Sigmoid colon (tissue), 7 donors: ENCODE data around the gene ISCU. TPM values are rescaled to one million over a fixed set of nuclear protein-coding genes. Genes with fewer than 3 reads are reported as not detected.

ENCODE experiments used
- DNase-seq: peaks from one replicate; pipeline ENCODE4 v3.0.0-alpha.2; 2019
- H3K27ac ChIP-seq, 4 donors: fragments of 200-600 bp; sonication (generic); one replicate each; pipeline ENCODE4 v1.5.1; 2016 to 2019; ENCODE audit warnings: mild to moderate bottlenecking in 1 of 4
- H3K27me3 ChIP-seq, 3 donors: fragments of 200-600 bp; sonication (generic); one replicate each; pipeline ENCODE4 v1.5.1; 2019; ENCODE audit warnings: mild to moderate bottlenecking in 1 of 3
- H3K36me3 ChIP-seq, 4 donors: fragments of 200-600 bp; sonication (generic); one replicate each; pipeline ENCODE4 v1.5.1; 2016 to 2019
- H3K4me1 ChIP-seq, 4 donors: fragments of 200-600 bp; sonication (generic); one replicate each; pipeline ENCODE4 v1.5.1; 2017 to 2019
- H3K4me3 ChIP-seq, 4 donors: fragments of 200-600 bp; sonication (generic); one replicate each; pipeline ENCODE4 v1.5.1; 2017 to 2019; ENCODE audit warnings: mild to moderate bottlenecking in 2 of 4, moderate library complexity in 1 of 4
- H3K9me3 ChIP-seq, 4 donors: fragments of 200-600 bp in 3 of 4; sonication (generic) in 3 of 4; one replicate each; pipeline versions ENCODE4 v1.5.1 to v1.6.1; 2013 to 2019
- CTCF ChIP-seq, 4 experiments: fragments of 450-650 bp in 3 of 4; fragments of 200-600 bp in 1 of 4; IDR thresholded peaks; one replicate each; pipeline ENCODE4 v1.5.1; 2016 to 2019; ENCODE audit warnings: antibody characterized with exemption in 4 of 4, mild to moderate bottlenecking in 3 of 4, moderate library complexity in 2 of 4
- EP300 ChIP-seq, 4 donors: sonication (generic); formaldehyde crosslinking; IDR thresholded peaks; one replicate each; pipeline ENCODE4 v1.6.1; 2017; ENCODE audit warnings: antibody characterized with exemption in 4 of 4
- POLR2A ChIP-seq, 2 donors: fragments of 450-650 bp; IDR thresholded peaks; one replicate each; pipeline ENCODE4 v1.6.1; 2016; ENCODE audit warnings: antibody characterized with exemption in 2 of 2, mild to moderate bottlenecking in 2 of 2, moderate library complexity in 2 of 2
- POLR2AphosphoS5 ChIP-seq, 4 donors: sonication (generic); formaldehyde crosslinking; IDR thresholded peaks; one replicate each; pipeline ENCODE4 v1.6.1; 2017; ENCODE audit warnings: antibody characterized with exemption in 4 of 4
- WGBS, 2 donors: extraction: QIAGEN DNeasy Blood & Tissue Kit; methylation state at CpG; one replicate each; pipeline ENCODE4 v1.1.7; 2013; 5-methylcytosine and 5-hydroxymethylcytosine counted together
- intact Hi-C: fragments of 100-400 bp; cut with DNase I; formaldehyde crosslinking; loops from one replicate; pipeline ENCODE4 v1.15.1; 2023
- polyA plus RNA-seq, 3 donors: library from polyadenylated mRNA; stranded (reverse); fragments of 200-250 nt; gene quantifications; one replicate each; pipeline ENCODE4 v1.2.3, GENCODE V29; 2013
- total RNA-seq, 4 donors: library from RNA; depleted of rRNA; stranded (reverse); fragments of >200 nt; gene quantifications; one replicate each; pipeline ENCODE4 v1.1.0, GENCODE V29; 2016
- donor health status: healthy with polysubstance abuse.
- donor health status: Bipolar disorder and iron deficiency.
- donor health status: healthy.

Gene ISCU
- total and polyA plus RNA-seq, 7 donors = 117 to 294 (median 237) TPM

- peaks cover 21 to 72% (median 29%) of the 10 kb centered on the region in 4 donors for H3K36me3 ChIP-seq
- no peaks in the 10 kb centered on the region for H3K27me3 ChIP-seq
- no peak for DNase-seq
- H3K9me3 ChIP-seq = no peaks in the 10 kb centered on the region
- H3K27ac ChIP-seq = no peak overlapping the region
- intact Hi-C loops = no loop called here
- no peak overlapping the region for H3K4me3 ChIP-seq
- WGBS, 2 donors = 72 to 77% methylated on average over 6 of the region's 6 CpGs
- TF ChIP-seq EP300 (IDR thresholded peaks at IDR 0.05) (no peak), POLR2A (IDR thresholded peaks at IDR 0.05) (no peak), POLR2AphosphoS5 (IDR thresholded peaks at IDR 0.05) (no peak), CTCF (IDR thresholded peaks at IDR 0.05) (no peak)
- H3K4me1 ChIP-seq = peaks cover 0 to 11% (median 7%) of the 10 kb centered on the region in 4 donors
These were observed 24.2 kb upstream of the ISCU start for GRCh38 chr12:108538146-108538545.

- H3K4me1 ChIP-seq = peaks cover 0 to 12% (median 8%) of the 10 kb centered on the region in 4 donors
- TF ChIP-seq EP300 (IDR thresholded peaks at IDR 0.05) (no peak), POLR2AphosphoS5 (IDR thresholded peaks at IDR 0.05) (no peak), POLR2A (IDR thresholded peaks at IDR 0.05) (no peak), CTCF (IDR thresholded peaks at IDR 0.05) (no peak)
- DNase-seq = no peak
- intact Hi-C loops = no loop called here
- H3K27me3 ChIP-seq = no peaks in the 10 kb centered on the region
- peaks cover 21 to 72% (median 29%) of the 10 kb centered on the region in 4 donors for H3K36me3 ChIP-seq
- no peaks in the 10 kb centered on the region for H3K9me3 ChIP-seq
- no peak overlapping the region for H3K4me3 ChIP-seq
- 92 to 95% methylated on average over 10 of the region's 10 CpGs for WGBS, 2 donors
- no peak overlapping the region for H3K27ac ChIP-seq
These were observed 23.7 kb upstream of the ISCU start for GRCh38 chr12:108538616-108539195.

- WGBS, 2 donors = 89 to 91% methylated on average over 4 of the region's 4 CpGs
- TF ChIP-seq POLR2AphosphoS5 (IDR thresholded peaks at IDR 0.05) (no peak), CTCF (IDR thresholded peaks at IDR 0.05) (no peak), POLR2A (IDR thresholded peaks at IDR 0.05) (no peak), EP300 (IDR thresholded peaks at IDR 0.05) (no peak)
- Histone ChIP-seq H3K9me3 (no peaks in the 10 kb centered on the region), H3K27ac (peak overlapping the region in 1 of 4 donors; percentile 55), H3K4me3 (no peak overlapping the region), H3K4me1 (peaks cover 0 to 12% (median 8%) of the 10 kb centered on the region in 4 donors), H3K27me3 (no peaks in the 10 kb centered on the region), H3K36me3 (peaks cover 9 to 72% (median 32%) of the 10 kb centered on the region in 4 donors)
- intact Hi-C loops = no loop called here
- no peak for DNase-seq
These were observed 20.1 kb upstream of the ISCU start for GRCh38 chr12:108542320-108542719.

GRCh38 chr12:108543652-108544051, 18.7 kb upstream of the ISCU start:
- TF ChIP-seq POLR2A (IDR thresholded peaks at IDR 0.05) = no peak
- TF ChIP-seq CTCF (IDR thresholded peaks at IDR 0.05) = no peak
- TF ChIP-seq EP300 (IDR thresholded peaks at IDR 0.05) = no peak
- TF ChIP-seq POLR2AphosphoS5 (IDR thresholded peaks at IDR 0.05) = no peak
- WGBS, 2 donors = 87 to 93% methylated on average over 3 of the region's 3 CpGs

More at GRCh38 chr12:108543652-108544051, 18.7 kb upstream of the ISCU start:
- intact Hi-C loops = no loop called here
- no peak for DNase-seq
- H3K4me3 ChIP-seq = no peak overlapping the region
- no peak overlapping the region for H3K27ac ChIP-seq
- H3K4me1 ChIP-seq = peaks cover 0 to 22% (median 8%) of the 10 kb centered on the region in 4 donors
- H3K36me3 ChIP-seq = peaks cover 6 to 73% (median 30%) of the 10 kb centered on the region in 4 donors
- no peaks in the 10 kb centered on the region for H3K9me3 ChIP-seq
- no peaks in the 10 kb centered on the region for H3K27me3 ChIP-seq
